Measurements from ENCODE around the gene PSD2. TPM values are rescaled to one million over a fixed set of nuclear protein-coding genes. Genes with fewer than 3 reads are reported as not detected.

PSD2 gene
- total RNA-seq, 1 donor from 2014 or later: not detected

DNA sequence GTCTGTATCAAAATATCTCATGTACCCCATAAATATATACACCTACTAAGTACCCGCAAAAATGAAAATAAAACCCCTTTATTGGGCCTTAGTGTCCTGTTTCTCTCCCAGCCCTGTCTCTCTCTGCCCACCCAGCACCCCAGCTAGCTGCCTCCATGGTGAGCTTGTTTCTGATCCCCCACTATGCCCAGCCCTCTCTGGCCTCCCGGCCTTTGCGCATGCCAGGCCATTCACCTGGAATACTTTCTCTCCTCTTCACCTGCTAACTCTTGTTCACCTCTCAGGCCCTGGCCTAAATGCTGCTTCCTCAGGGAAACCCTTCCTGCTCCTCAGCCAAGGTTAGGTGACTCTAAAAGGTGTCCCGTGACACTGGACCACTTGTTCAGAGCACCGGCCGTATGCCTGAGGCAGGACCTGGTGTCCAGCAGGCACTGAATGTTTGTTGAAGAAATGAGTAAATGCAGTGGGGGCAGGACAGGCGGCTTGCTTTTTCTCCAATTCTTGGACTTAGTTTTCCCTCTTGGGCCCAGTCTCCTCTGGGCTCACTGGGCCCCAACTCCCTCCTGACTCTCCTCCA lies 58.5 kb downstream of the PSD2 start:
- no peak for DNase-seq (ENCODE audit: extremely low read depth, low read depth, low spot score)

DNA sequence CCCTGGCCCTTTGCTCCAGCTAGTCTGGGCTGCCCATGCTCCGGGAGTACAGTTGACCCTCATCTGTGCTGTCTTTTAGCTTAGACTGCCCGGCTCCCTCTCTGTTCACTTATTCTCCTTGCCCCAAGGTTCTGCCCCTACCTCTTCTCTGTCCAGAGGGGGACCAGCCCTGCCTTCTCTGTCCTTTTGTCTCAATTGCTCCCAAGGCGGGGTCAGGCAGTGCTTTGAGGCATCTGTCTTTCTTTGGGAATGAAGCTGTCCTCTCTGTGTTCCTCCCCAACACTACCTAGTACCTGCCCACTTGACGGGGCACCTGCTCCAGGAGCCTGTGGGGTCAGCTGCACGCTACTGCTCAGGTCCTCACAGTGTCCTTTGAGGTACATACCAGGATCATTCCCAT lies 59.3 kb downstream of the PSD2 start:
- no peak for DNase-seq (ENCODE audit: extremely low read depth, low read depth, low spot score)

DNA sequence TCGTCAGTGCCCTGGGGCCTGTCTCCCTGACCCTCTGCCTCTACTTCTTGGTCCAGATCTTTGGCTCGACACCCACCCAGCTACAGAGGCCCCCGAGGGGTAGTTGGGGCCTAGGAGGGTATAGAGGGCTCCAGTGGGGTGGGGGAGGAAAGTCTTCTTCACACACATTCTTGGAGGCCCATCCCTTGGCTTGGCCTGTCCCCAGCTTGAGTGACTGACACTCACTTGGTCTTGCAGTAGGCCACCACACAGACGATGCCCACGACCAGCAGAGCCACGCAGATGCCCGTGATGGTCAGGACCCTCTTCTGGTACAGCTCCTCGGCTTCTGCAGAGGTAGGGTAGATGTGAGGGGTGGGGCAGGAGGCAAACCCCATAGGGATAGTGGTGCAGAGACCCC lies 59.8 kb downstream of the PSD2 start:
- DNase-seq (ENCODE audit: extremely low read depth, low read depth, low spot score): no peak

DNA sequence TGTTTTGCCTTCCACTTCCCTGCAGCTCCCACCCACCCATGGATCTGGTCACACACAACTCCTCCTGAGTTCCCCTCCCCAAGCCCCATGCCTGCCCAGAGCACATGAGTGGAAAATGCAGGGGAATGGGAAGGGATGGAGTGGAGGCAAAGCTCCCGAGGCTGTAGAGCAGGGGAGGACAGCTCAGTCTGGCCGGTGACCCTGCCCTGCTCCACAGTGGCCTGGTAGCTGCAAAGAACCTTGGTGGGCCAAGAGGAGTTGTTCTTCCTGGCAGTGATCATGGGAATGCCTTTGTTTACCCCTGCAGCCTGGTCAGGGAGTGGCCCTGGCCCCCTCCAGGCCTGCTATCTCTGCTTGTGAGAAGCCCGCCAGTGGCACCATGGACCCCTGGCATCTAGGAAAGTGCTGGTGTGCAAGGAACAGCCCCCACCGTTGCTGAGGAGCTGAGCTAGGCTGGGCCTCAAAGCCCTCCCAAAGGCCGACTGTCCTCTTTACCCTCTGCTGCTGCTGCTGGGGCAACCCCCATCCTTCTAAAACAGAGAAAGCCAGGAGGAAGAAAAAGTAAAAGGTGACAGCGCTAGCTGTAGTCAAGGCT lies 60.4 kb downstream of the PSD2 start:
- no peak for DNase-seq (ENCODE audit: extremely low read depth, low read depth, low spot score)

DNA sequence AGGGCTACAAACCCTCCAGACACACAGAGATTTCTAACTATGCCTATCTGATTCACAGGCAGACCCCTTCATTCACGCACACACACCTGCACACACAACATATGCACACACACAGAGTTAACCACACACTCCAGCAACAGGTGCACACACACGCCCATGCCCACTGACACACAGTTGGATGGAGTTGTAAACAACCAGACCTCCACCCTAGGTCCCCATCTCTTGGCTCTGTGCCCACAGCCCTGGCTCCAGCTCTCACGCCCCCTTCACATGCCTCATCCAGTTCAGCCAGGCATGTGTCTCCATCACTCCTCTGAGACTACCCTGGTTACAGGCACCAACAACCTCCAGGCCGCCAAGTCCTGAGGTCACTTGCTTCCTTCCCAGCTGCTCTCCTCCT lies 61.1 kb downstream of the PSD2 start:
- no peak for DNase-seq (ENCODE audit: extremely low read depth, low read depth, low spot score)

DNA sequence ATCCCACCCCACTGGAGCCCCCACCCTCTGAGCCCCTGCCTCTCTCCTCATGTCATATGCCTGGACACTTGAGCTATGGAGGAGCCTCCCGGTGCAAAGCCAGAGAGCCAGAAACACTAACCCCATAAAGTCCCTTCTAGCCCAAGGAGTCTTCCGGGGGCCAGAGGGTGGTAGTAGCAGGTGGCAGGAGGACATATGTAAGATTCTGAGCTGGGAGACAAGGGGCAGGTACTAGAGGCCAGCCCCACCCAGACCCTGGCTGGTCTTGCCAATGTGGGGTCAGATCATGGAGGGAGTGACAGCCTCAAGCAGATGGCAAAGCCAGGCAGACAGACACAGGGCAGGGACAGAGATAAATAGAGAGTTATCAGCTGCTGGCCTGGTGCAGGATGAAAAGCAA lies 63.4 kb downstream of the PSD2 start:
- DNase-seq (ENCODE audit: extremely low read depth, low read depth, low spot score): no peak

DNA sequence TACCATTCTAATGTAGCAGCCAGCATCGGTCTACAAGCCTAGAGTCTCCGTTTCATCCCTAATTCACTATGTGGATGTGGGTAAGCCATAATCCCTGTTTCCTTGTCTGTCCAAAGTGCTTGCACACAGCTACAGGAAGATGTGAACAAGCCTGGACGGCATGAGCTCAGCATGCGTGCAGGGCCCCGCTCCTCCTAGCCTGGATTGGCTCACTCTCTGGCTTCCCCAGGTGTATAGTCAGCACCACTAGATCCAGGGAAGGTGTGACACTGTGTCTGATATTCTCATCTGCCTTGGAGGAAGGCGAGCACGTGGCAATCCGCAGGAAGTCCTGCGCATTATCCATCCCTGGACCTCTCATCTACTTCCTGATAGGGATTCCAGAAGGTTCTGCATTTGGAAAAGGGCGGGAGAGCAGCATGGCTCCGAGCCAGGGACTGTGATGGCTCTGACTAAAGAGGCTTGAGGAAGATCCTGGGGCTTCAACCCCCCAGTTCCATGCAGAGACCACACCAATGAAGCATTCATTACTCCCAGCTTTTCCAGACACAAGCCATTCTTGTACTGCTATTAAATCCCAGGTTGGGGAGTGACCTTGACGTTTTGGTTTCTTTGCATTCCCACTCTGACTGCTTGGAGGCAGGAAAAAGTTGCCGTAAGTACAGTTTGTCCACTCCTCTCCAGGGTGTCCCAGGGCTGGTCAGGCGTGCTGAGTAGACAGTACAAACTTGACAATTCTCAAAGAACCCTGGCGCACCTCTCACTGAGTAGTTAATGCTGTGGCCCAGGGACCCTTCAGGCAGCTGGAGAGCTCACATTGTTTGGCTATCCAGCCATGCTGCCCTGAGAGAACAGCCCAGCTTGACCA lies 65.6 kb downstream of the PSD2 start:
- DNase-seq (ENCODE audit: extremely low read depth, low read depth, low spot score): no peak

DNA sequence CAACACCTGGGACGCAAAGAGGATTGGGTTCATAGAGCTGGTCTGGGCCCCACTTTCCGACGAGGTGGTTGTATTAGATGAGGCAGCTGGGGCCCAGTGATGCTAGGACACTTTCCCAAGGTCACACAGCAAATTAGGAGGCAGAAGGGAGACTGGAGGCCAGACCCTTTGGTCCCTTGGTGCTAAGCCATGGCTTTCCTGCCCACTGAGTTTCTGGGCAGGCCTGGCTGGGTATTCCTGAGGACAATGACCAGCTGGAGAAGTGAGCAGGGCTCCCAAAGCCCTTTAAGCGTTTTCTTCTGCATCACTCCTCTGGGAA lies 66.2 kb downstream of the PSD2 start:
- no peak for DNase-seq (ENCODE audit: extremely low read depth, low read depth, low spot score)

DNA sequence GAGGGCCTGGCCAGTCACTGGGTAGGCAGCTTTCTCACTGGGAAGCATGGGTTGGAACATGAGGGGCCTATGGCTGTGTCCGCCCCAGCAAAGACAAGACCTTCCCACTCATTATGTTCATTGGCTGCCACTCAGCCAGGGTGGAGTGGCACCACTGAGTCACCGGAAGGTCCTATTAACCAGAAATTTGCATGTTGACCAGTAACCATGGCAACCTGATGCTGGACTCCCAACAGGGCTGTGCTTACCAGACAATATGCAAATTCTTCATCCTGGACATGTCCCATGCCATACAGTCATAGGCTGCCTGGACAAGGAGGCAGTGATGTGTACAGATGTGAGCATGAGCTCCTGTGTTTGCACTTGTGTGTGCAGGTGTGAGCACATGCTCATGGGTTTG lies 66.7 kb downstream of the PSD2 start:
- DNase-seq (ENCODE audit: extremely low read depth, low read depth, low spot score): no peak

DNA sequence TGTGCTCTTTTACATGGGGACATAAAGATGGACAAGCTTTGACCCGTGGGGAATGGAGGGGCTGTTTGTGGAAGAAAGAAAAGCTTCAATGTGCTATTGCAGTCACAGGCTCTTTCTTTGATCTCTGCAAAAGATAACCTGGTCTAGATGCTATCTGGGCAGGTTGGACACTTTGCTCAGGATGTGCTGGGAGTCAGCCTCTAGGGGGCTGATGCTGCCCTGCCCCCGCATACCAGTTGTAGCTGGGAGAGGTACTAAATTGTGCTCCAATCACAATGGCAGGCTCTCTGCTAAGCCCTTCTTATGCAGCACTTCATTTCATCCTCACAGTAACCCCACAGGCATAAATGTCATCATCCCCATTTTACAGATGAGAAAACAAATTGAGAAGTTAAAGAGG lies 67.2 kb downstream of the PSD2 start:
- no peak for DNase-seq (ENCODE audit: extremely low read depth, low read depth, low spot score)

DNA sequence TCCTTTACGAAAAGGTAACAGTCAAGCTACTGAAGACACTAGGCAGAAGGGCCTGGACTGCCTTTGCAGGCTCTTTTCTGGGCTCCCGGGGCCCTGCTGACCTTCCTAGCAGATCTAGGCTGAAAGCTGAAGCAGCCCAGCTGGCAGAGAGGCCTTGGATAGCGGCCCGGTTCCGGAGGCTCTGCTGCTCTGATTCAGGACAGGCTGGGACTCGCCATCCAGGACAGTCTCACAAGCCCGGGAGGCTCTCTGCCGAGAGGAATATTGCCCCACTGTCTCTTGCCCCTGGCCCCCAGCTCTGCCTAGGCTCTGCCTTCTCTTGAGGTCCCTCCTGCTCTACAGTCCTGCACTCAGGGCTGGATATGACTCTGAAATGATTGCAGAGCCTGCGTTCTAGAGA lies 67.8 kb downstream of the PSD2 start:
- DNase-seq (ENCODE audit: extremely low read depth, low read depth, low spot score): no peak

DNA sequence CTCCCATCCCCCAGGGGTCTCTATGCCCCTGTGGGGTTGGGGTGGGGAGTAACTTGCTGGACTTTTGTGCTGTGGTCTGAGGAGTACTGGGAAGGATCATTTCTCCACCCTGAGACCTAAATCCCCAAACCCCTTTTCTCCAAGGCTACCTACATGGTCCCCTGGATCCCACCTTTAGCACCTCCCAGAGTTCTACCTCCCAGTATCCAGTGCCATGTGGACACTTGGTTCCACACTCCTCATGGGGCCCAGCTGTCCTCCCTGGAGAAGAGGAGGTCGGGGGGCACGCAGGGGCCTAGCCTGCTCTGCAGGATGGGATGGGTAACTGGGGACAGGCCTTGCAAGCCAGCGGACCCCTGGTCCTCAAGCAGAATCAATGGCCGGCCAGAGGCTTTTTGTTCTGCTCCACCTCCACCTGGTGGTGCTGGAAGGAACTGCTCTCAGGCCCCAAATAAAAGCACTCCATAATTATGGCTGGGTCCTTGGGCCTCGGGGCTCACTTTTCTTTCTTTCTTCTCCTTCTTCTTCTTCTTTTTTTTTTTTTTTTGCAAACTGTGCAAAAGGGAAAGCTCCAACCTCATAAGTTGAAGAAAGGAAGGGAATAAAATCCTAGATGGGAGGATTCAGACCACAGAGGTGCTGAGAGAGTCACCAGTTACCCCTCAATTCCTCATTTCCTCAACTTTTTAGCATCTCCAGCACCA lies 68.4 kb downstream of the PSD2 start:
- peak; percentile 16 for DNase-seq (ENCODE audit: extremely low read depth, low read depth, low spot score)

DNA sequence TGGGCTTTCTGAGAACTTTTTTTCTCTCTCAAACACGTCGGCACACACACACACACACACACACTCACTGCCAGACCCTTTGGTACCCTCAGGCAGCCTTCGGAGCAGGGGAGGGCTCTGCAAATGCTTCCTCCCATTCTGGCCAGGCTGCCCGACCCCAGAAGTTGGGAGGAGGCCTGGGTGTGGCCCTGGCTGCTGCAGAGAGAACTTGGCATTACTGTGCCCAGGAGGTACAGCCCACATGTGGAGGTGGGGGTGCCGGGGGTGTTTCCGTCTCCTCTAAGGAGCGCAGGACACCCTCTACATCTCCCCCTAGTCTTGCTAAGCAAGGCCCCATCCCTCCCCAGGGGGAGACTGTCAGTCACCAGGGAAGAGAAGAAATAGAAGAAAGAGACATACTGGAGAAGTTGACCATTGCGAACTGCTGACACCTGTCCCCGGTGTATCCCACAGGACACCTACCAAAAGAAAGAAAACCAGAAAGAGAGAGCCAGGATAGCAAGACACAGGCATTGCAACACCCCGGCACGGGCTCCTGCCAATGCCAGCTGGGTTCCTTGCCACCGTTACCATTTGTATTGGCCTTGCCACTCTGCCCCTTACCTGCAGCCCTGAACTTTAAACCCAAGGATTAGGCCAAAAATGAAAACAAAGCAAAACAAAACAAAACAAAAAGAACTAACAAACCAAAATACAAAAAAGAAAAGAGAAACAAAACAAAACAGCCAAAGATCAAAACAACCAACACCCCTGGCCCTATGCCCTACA lies 69.3 kb downstream of the PSD2 start:
- no peak for DNase-seq (ENCODE audit: extremely low read depth, low read depth, low spot score)

DNA sequence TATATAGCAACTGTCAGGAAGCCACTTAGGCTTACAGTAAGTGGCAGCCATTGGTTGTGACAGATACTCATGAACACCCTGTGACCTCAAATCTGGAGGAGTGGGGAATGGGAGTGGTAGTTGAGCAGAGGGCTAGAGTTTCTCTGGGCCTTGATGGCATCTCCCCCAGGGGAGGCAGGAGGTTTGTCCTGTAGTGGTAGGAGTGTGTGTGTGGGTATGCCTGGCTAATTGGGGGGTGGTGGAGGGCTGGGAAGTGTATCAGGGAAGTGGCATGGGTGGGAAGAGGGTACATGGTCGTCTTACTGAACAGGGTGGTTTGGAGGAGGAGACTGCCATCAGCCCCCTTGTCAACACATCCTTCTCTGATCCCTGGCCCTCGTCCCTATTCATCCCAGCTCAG lies 71.5 kb downstream of the PSD2 start:
- no peak for DNase-seq (ENCODE audit: extremely low read depth, low read depth, low spot score)

DNA sequence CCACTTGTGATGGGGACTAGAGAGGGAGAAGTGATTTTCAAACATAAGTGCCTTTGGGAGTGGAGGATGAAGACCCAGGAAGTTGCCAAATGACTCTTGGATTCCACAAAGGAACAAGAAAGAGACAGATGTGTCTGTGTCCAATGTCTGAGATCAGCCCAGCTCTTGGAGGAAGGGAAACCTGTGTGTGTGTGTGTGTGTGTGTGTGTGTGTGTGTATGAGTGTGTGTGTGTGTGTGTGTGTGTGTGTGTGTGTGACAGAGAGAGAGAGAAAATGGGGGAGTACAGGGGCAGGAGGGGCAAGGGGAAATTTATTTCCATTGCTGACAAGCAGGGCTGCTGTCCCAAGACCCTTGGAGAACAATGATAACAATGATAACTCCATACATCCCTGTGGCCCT lies 72.0 kb downstream of the PSD2 start:
- no peak for DNase-seq (ENCODE audit: extremely low read depth, low read depth, low spot score)

DNA sequence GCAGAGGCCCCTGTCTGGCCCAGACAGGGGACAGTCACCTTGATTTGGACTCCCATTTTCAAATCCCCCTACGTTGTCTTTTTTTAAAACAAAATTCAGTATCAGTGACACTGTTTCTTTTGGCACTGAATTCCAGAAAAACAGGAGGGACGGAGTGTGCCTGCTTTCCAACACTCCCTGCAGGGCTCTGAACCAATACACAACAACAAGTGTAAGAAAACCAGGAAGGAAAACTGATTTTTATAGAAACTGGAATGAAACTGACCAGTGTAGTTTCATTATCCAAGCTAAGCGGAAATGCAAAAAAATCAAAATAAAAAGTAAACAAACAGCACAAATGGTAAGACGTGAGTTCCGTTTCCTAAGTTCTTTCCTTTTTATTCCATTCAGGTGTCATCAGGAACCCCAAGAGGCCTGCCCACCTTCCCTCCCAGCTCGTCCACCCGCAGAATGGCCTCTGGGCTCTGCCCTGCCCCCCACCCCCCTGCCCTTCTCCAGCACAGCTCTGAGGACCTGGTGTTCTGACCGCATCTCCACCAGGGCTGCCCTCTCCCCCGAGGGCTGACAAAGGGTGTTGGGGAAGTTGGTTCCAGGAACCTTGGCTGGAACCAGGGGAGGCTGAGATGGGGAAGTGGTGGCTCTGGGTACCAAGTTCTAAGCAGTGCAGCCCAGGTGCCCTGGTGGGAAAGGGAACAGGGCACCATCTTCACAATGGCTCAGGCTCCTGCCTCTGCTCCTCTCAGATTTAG lies 73.6 kb downstream of the PSD2 start:
- DNase-seq (ENCODE audit: extremely low read depth, low read depth, low spot score): no peak

DNA sequence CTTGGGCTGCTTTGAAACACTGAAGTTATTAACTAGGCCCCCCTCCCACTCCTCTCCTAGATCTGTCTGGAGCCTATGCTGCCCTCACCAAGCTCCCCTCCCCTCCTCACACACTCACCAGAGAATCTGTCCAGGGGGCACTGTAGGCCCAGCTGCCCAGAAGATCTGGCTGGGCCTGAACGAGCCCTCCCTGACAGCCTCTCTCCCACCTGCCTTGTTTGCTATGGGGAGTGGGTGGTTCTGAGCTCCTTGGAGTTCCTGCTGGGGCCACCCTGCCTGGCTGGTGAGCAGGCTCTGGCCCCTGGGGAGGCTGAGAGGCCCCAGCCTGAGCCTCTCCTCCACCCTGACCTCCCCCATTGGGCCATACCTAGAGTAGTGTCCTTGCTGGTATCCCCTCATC lies 75.1 kb downstream of the PSD2 start:
- DNase-seq (ENCODE audit: extremely low read depth, low read depth, low spot score): no peak

DNA sequence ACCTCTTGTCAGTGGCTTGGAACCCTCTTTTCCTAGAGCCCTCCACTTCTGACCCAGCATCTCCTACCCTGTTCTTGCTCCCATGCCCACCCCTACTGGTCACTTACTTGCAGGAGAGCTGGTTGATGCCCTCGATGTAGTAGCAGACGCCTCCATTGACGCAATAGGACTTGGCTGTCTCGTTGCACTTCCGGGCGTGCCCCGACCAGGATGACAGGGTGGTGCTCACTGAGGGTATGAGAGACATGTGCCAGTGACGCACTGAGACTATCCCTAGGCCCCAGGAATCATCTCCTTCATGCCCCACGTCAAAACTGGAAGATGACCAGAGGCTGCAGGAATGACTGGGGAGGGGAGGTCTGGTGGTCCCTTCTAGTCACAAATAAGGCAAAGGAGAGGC lies 76.0 kb downstream of the PSD2 start:
- no peak for DNase-seq (ENCODE audit: extremely low read depth, low read depth, low spot score)

DNA sequence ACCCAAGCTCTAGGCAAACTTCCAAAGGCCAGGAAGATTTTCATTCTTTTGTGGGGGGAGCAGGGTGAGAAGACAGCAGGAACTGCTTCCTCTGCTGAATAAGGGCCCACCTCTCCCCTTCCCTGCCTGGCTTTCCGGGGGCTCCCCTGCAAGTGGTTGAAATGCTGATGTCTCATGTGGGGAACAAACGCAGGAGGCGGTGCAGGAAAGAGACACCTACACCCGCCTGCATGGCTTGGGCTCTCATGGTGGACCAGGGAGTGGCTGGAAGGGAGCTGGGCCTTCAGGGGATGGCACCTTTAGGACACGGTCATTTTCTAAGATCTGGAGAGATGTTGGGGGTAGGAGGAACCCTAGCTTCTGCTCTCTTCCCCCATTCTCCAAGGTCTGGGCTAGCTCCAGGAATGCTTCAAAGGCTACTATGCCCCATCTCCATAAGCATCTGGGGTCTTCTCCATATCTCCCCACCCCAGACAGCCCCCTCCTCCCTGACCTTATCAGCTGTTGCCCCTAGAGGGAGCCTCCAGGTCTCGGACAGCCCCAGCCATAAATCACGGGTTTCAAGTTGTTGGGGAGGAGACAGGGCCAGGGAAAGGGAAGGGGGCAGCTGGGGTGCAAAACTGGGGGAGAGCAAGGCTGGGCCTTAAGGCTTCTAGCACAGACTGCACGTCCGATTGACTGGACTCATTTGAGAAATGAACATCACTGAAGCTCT lies 76.6 kb downstream of the PSD2 start:
- DNase-seq (ENCODE audit: extremely low read depth, low read depth, low spot score): no peak

All from glomerular endothelial cell (primary cell).